Endothelial cell (in vitro differentiated cells): Measurements from ENCODE around the gene SLC15A2. TPM values are rescaled to one million over a fixed set of nuclear protein-coding genes. Genes with fewer than 3 reads are reported as not detected.
"Not testable (repeated sequence)": the region's sequence is repeated elsewhere in the genome, so short reads cannot be mapped to it uniquely, and the experiment has no call there.

Experiments
- DNase-seq: peaks from one replicate; pipeline ENCODE4 v3.0.0; 2021; ENCODE audit warnings: low spot score
- H3K27ac Mint-ChIP-seq: one replicate; pipeline ENCODE4 v1.8.0; 2021; ENCODE audit warnings: mixed read lengths, inconsistent platforms; ENCODE audit not compliant: unreplicated experiment
- H3K27me3 Mint-ChIP-seq: one replicate; pipeline ENCODE4 v1.8.0; 2021; ENCODE audit warnings: mild to moderate bottlenecking, moderate library complexity, mixed read lengths, inconsistent platforms; ENCODE audit not compliant: unreplicated experiment
- H3K36me3 Mint-ChIP-seq: one replicate; pipeline ENCODE4 v1.8.0; 2021; ENCODE audit warnings: mild to moderate bottlenecking, low read depth, mixed read lengths, inconsistent platforms; ENCODE audit not compliant: unreplicated experiment
- H3K4me1 Mint-ChIP-seq: one replicate; pipeline ENCODE4 v1.8.0; 2021; ENCODE audit warnings: mild to moderate bottlenecking, mixed read lengths, inconsistent platforms; ENCODE audit not compliant: unreplicated experiment
- H3K4me3 Mint-ChIP-seq: one replicate; pipeline ENCODE4 v1.8.0; 2021; ENCODE audit warnings: mild to moderate bottlenecking, mixed read lengths, inconsistent platforms; ENCODE audit not compliant: unreplicated experiment
- H3K9me3 Mint-ChIP-seq: one replicate; pipeline ENCODE4 v1.8.0; 2021; ENCODE audit warnings: mixed read lengths, inconsistent platforms; ENCODE audit not compliant: unreplicated experiment
- total RNA-seq: library from RNA; stranded (reverse); fragmentation: NEBNext Ultra II Directional; extraction: Animal tissue kit (Norgen Biotek cat#: 25700); gene quantifications from one replicate; pipeline ENCODE4 v1.2.1, GENCODE V29; 2021; ENCODE audit not compliant: unreplicated experiment
- TF ChIP-seq, protein P1 (sequence below): fragments of 200-600 bp; sonication (generic); IDR thresholded peaks from one replicate; pipeline ENCODE4 v1.5.0; 2021; ENCODE audit warnings: antibody characterized with exemption; ENCODE audit not compliant: unreplicated experiment

SLC15A2 gene
- total RNA-seq, 1 donor from 2014 or later: 4.9 TPM

DNA sequence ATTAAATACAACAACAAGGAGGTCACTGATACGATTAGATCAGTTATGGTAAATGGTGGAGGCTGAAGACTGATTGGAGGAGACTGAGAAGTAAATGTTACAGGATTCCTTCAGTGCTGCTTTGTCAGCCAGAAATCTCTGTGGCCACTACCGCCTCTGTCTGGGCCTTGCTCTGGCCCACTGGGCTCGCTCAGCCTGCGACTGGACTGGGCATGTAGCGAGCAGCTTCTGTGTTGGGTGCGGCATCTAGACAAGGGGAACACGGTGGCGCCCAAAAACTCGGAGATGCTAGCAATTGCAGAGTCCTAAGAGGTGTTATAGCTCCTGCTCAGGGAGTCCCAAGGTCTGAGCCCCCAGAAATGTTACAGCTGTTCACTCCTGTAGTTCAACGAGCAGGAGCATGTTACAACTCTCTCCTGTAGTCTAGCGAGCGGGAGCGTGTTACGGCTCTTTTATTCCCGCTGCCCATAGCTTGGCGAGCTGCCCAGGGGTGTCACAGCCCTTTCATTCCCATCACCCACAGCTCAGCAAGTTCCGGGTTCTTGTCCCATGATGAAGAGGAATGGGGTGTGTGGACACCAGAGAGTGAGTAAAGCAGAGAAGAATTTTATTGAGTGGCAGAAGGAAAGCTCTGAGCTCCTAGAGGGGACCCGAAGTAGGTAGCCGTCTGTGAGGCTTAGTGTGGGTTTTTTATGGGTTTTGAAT lies 24.7 kb downstream of the SLC15A2 start:
- no peak for DNase-seq
- Mint-ChIP-seq H3K36me3 (no peaks in the 10 kb centered on the region), H3K4me3 (no peak overlapping the region), H3K9me3 (no peaks in the 10 kb centered on the region), H3K4me1 (peaks cover 5% of the 10 kb centered on the region), H3K27ac (no peak overlapping the region), H3K27me3 (no peaks in the 10 kb centered on the region)
- TF ChIP-seq, protein P1, sequence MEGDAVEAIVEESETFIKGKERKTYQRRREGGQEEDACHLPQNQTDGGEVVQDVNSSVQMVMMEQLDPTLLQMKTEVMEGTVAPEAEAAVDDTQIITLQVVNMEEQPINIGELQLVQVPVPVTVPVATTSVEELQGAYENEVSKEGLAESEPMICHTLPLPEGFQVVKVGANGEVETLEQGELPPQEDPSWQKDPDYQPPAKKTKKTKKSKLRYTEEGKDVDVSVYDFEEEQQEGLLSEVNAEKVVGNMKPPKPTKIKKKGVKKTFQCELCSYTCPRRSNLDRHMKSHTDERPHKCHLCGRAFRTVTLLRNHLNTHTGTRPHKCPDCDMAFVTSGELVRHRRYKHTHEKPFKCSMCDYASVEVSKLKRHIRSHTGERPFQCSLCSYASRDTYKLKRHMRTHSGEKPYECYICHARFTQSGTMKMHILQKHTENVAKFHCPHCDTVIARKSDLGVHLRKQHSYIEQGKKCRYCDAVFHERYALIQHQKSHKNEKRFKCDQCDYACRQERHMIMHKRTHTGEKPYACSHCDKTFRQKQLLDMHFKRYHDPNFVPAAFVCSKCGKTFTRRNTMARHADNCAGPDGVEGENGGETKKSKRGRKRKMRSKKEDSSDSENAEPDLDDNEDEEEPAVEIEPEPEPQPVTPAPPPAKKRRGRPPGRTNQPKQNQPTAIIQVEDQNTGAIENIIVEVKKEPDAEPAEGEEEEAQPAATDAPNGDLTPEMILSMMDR: no peak

DNA sequence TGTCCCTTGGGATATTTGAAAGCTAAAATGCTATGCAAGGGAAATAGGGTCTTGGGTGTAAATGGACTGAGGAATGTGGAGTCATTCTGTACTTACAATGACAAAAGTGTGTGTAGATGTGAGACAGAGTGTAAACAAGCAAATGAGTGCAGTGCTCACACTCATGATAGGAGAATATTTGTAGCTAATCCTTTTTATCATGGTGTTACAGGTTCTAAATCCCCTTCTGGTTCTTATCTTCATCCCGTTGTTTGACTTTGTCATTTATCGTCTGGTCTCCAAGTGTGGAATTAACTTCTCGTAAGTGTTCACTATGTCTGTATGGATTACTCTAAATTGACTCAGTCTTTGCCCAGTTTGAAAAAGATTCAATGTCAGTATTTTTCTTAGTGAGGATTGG lies 30.5 kb downstream of the SLC15A2 start:
- Mint-ChIP-seq H3K4me1 (no peaks in the 10 kb centered on the region), H3K36me3 (peaks cover 3% of the 10 kb centered on the region), H3K9me3 (no peaks in the 10 kb centered on the region), H3K27ac (no peak overlapping the region), H3K27me3 (no peaks in the 10 kb centered on the region), H3K4me3 (no peak overlapping the region)
- no peak for DNase-seq
- TF ChIP-seq, protein P1: no peak

DNA sequence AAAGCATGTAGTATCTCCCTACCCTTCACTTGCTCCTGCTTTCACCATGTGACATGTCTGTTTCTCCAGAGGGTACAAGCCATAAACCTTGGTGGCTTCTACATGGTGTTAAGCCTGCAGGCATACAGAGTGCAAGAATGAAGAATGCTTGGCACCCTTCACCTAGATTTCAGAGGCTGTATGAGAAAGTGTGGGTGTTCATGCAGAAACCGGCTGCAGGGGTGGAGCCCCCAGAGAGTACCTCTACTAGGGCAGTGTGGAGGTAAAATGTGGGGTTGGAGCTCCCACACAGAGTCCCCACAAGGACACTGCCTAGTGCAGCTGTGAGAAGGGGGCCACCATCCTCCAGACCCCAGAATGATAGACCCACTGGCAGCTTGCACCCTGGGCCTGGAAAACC lies 32.2 kb downstream of the SLC15A2 start:
- no peak for DNase-seq
- H3K27me3 Mint-ChIP-seq: no peaks in the 10 kb centered on the region
- TF ChIP-seq, protein P1: no peak
- peaks cover 3% of the 10 kb centered on the region for H3K36me3 Mint-ChIP-seq
- H3K4me3 Mint-ChIP-seq: no peak overlapping the region
- no peak overlapping the region for H3K27ac Mint-ChIP-seq
- H3K4me1 Mint-ChIP-seq: no peaks in the 10 kb centered on the region
- no peaks in the 10 kb centered on the region for H3K9me3 Mint-ChIP-seq

DNA sequence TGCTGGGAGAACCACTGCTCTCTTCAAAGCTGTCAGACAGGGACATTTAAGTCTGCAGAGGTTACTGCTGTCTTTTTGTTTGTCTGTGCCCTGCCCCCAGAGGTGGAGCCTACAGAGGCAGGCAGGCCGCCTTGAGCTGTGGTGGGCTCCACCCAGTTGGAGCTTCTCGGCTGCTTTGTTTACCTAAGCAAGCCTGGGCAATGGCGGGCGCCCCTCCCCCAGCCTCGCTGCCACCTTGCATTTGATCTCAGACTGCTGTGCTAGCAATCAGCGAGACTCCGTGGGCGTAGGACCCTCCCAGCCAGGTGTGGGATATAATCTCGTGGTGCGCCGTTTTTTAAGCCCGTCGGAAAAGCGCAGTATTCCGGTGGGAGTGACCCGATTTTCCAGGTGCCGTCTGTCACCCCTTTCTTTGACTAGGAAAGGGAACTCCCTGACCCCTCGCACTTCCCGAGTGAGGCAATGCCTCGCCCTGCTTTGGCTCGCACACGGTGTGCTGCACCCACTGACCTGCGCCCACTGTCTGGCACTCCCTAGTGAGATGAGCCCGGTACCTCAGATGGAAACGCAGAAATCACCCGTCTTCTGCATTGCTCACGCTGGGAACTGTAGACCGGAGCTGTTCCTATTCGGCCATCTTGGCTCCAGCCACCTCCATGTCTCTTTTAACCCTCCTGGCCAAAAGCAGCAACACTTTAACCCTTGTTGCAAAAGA lies 44.1 kb downstream of the SLC15A2 start:
- not testable (repeated sequence) for H3K27me3 Mint-ChIP-seq, H3K9me3 Mint-ChIP-seq, H3K4me1 Mint-ChIP-seq, H3K4me3 Mint-ChIP-seq, H3K27ac Mint-ChIP-seq, H3K36me3 Mint-ChIP-seq, DNase-seq

DNA sequence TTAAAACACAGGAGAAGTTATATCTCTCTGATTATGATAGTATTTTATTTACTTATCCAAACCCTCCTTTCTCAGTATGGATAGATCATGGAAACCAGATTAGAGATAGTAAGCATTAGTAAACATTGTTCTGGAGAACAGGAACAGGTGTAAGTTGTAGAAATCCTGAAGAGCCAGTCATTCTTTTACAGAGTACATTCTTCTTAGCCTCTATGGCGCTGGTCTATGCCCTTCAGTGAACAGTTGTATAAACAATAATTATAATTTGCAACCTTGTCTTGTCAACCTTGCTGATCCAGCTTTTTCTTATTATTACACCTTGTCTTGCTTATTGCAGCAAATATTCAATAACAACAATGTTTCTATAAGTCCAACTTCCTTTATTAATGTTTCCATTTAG lies 47.4 kb downstream of the SLC15A2 start:
- no peaks in the 10 kb centered on the region for H3K27me3 Mint-ChIP-seq
- no peak overlapping the region for H3K27ac Mint-ChIP-seq
- H3K4me1 Mint-ChIP-seq: peaks cover 3% of the 10 kb centered on the region
- TF ChIP-seq, protein P1: no peak
- no peaks in the 10 kb centered on the region for H3K9me3 Mint-ChIP-seq
- no peak for DNase-seq
- H3K4me3 Mint-ChIP-seq: no peak overlapping the region
- H3K36me3 Mint-ChIP-seq: peaks cover 6% of the 10 kb centered on the region
